H1 (cell line): ENCODE measurements around the gene LEMD2. TPM values are rescaled to one million over a fixed set of nuclear protein-coding genes. Genes with fewer than 3 reads are reported as not detected.

Source experiments
- polyA plus RNA-seq, 7 experiments: library from polyadenylated mRNA; depleted of rRNA in 3 of 7; stranded (reverse) in 5 of 7; unstranded in 2 of 7; fragments of >200 nt in 5 of 7; fragments of 200-250 nt in 2 of 7; gene quantifications; 1 replicate in 5 of 7; 2 replicates in 1 of 7; 4 replicates in 1 of 7; pipeline versions ENCODE4 v1.2.1 to v1.2.3, GENCODE V29; 2011 to 2013; ENCODE audit warnings: missing spikeins in 2 of 7, mixed read lengths in 2 of 7
- total RNA-seq: library from RNA; stranded (reverse); fragmentation: NEBNext Ultra II Directional; extraction: Animal tissue kit (Norgen Biotek cat#: 25700); gene quantifications from 2 replicates; pipeline ENCODE4 v1.2.1, GENCODE V29; 2021
- TF ChIP-seq, protein P1 (sequence below): fragments of 300-600 bp; sonication (generic); IDR thresholded peaks from 2 replicates; pipeline ENCODE4 v1.7.1; 2012; ENCODE audit warnings: low read length, moderate library complexity, mild to moderate bottlenecking, inconsistent platforms; ENCODE audit not compliant: insufficient replicate concordance

The LEMD2 gene
- total and polyA plus RNA-seq, 2 of the 8 experiments (the other 6 are each of a cell fraction or from before 2014, with no cell fraction given) = 32.7 to 57.3 TPM

DNA sequence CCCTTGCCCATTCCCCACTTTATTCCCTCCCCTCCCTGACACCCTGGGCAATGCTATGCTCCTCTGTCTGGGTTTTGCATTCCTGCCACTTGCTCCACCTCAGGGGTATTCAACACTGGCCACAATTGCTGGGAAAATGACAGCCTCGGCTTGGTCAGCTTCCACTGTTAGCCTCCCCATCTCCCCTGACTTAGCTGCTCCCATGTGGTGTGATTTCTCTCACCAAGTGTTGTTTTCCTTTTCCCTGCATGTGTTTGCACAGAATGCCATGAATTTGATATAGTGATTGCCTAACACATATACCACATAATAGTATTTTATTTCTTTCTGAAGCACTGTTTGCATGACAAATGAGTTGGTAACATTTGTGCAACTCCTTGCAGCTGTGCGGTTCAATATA lies 1.4 kb upstream of the LEMD2 start (continued):
- TF ChIP-seq, protein P1, sequence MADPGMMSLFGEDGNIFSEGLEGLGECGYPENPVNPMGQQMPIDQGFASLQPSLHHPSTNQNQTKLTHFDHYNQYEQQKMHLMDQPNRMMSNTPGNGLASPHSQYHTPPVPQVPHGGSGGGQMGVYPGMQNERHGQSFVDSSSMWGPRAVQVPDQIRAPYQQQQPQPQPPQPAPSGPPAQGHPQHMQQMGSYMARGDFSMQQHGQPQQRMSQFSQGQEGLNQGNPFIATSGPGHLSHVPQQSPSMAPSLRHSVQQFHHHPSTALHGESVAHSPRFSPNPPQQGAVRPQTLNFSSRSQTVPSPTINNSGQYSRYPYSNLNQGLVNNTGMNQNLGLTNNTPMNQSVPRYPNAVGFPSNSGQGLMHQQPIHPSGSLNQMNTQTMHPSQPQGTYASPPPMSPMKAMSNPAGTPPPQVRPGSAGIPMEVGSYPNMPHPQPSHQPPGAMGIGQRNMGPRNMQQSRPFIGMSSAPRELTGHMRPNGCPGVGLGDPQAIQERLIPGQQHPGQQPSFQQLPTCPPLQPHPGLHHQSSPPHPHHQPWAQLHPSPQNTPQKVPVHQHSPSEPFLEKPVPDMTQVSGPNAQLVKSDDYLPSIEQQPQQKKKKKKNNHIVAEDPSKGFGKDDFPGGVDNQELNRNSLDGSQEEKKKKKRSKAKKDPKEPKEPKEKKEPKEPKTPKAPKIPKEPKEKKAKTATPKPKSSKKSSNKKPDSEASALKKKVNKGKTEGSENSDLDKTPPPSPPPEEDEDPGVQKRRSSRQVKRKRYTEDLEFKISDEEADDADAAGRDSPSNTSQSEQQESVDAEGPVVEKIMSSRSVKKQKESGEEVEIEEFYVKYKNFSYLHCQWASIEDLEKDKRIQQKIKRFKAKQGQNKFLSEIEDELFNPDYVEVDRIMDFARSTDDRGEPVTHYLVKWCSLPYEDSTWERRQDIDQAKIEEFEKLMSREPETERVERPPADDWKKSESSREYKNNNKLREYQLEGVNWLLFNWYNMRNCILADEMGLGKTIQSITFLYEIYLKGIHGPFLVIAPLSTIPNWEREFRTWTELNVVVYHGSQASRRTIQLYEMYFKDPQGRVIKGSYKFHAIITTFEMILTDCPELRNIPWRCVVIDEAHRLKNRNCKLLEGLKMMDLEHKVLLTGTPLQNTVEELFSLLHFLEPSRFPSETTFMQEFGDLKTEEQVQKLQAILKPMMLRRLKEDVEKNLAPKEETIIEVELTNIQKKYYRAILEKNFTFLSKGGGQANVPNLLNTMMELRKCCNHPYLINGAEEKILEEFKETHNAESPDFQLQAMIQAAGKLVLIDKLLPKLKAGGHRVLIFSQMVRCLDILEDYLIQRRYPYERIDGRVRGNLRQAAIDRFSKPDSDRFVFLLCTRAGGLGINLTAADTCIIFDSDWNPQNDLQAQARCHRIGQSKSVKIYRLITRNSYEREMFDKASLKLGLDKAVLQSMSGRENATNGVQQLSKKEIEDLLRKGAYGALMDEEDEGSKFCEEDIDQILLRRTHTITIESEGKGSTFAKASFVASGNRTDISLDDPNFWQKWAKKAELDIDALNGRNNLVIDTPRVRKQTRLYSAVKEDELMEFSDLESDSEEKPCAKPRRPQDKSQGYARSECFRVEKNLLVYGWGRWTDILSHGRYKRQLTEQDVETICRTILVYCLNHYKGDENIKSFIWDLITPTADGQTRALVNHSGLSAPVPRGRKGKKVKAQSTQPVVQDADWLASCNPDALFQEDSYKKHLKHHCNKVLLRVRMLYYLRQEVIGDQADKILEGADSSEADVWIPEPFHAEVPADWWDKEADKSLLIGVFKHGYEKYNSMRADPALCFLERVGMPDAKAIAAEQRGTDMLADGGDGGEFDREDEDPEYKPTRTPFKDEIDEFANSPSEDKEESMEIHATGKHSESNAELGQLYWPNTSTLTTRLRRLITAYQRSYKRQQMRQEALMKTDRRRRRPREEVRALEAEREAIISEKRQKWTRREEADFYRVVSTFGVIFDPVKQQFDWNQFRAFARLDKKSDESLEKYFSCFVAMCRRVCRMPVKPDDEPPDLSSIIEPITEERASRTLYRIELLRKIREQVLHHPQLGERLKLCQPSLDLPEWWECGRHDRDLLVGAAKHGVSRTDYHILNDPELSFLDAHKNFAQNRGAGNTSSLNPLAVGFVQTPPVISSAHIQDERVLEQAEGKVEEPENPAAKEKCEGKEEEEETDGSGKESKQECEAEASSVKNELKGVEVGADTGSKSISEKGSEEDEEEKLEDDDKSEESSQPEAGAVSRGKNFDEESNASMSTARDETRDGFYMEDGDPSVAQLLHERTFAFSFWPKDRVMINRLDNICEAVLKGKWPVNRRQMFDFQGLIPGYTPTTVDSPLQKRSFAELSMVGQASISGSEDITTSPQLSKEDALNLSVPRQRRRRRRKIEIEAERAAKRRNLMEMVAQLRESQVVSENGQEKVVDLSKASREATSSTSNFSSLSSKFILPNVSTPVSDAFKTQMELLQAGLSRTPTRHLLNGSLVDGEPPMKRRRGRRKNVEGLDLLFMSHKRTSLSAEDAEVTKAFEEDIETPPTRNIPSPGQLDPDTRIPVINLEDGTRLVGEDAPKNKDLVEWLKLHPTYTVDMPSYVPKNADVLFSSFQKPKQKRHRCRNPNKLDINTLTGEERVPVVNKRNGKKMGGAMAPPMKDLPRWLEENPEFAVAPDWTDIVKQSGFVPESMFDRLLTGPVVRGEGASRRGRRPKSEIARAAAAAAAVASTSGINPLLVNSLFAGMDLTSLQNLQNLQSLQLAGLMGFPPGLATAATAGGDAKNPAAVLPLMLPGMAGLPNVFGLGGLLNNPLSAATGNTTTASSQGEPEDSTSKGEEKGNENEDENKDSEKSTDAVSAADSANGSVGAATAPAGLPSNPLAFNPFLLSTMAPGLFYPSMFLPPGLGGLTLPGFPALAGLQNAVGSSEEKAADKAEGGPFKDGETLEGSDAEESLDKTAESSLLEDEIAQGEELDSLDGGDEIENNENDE = no peak
- TF ChIP-seq, all 59 proteins: peak for 2
